ENCODE data around the gene SHC2. TPM values are rescaled to one million over a fixed set of nuclear protein-coding genes. Genes with fewer than 3 reads are reported as not detected.
A peak's percentile ranks its signal among the peaks of the same experiment; 100 is the strongest.

SHC2 gene
- polyA plus RNA-seq, 4 donors, result 7.6 to 18.9 (median 12.3) TPM

GRCh38 chr19:371501-372168 is 89.2 kb downstream of the SHC2 start:
- Histone ChIP-seq H3K27me3 (ENCODE audit: control insufficient read depth in 3 of 3, insufficient read depth in 3 of 3, low read length in 3 of 3) (peaks cover 0 to 14% (median 2%) of the 10 kb centered on the region in 3 donors), H3K9me3 (ENCODE audit: control insufficient read depth in 2 of 2, insufficient read depth in 1 of 2, low read depth in 1 of 2, low read length in 1 of 2) (no peaks in the 10 kb centered on the region), H3K4me3 (ENCODE audit: low read depth in 1 of 3, low read length in 3 of 3) (no peak overlapping the region), H3K4me1 (ENCODE audit: control insufficient read depth in 3 of 3, insufficient read depth in 2 of 3, low read depth in 1 of 3, low read length in 2 of 3) (no peaks in the 10 kb centered on the region), H3K36me3 (ENCODE audit: control insufficient read depth in 3 of 3, insufficient read depth in 2 of 3, low read depth in 1 of 3, low read length in 3 of 3) (no peaks in the 10 kb centered on the region), H3K27ac (ENCODE audit: low read depth in 1 of 3, low read length in 2 of 3) (no peak overlapping the region)
- 49 to 54% (median 52%) methylated on average over 17 of the region's 17 CpGs for WGBS, 3 donors
- DNase-seq, result peak in 1 of 2 donors; percentile 16
- no peak for FAIRE-seq

GRCh38 chr19:370641-371330 is 90.0 kb downstream of the SHC2 start:
- WGBS, 3 donors, result 89 to 90% (median 89%) methylated on average over 43 of the region's 43 CpGs
- FAIRE-seq, result no peak
- H3K4me3 ChIP-seq (ENCODE audit: low read depth in 1 of 3, low read length in 3 of 3), result no peak overlapping the region
- no peak overlapping the region for H3K27ac ChIP-seq (ENCODE audit: low read depth in 1 of 3, low read length in 2 of 3)
- no peaks in the 10 kb centered on the region for H3K9me3 ChIP-seq (ENCODE audit: control insufficient read depth in 2 of 2, insufficient read depth in 1 of 2, low read depth in 1 of 2, low read length in 1 of 2)
- no peak for DNase-seq
- peaks cover 0 to 12% (median 2%) of the 10 kb centered on the region in 3 donors for H3K27me3 ChIP-seq (ENCODE audit: control insufficient read depth in 3 of 3, insufficient read depth in 3 of 3, low read length in 3 of 3)
- H3K36me3 ChIP-seq (ENCODE audit: control insufficient read depth in 3 of 3, insufficient read depth in 2 of 3, low read depth in 1 of 3, low read length in 3 of 3), result no peaks in the 10 kb centered on the region
- no peaks in the 10 kb centered on the region for H3K4me1 ChIP-seq (ENCODE audit: control insufficient read depth in 3 of 3, insufficient read depth in 2 of 3, low read depth in 1 of 3, low read length in 2 of 3)

GRCh38 chr19:369876-370275 is 91.0 kb downstream of the SHC2 start:
- no peak for FAIRE-seq
- DNase-seq, result no peak
- Histone ChIP-seq H3K27ac (ENCODE audit: low read depth in 1 of 3, low read length in 2 of 3) (no peak overlapping the region), H3K27me3 (ENCODE audit: control insufficient read depth in 3 of 3, insufficient read depth in 3 of 3, low read length in 3 of 3) (peaks cover 0 to 12% (median 2%) of the 10 kb centered on the region in 3 donors), H3K36me3 (ENCODE audit: control insufficient read depth in 3 of 3, insufficient read depth in 2 of 3, low read depth in 1 of 3, low read length in 3 of 3) (no peaks in the 10 kb centered on the region), H3K9me3 (ENCODE audit: control insufficient read depth in 2 of 2, insufficient read depth in 1 of 2, low read depth in 1 of 2, low read length in 1 of 2) (no peaks in the 10 kb centered on the region), H3K4me1 (ENCODE audit: control insufficient read depth in 3 of 3, insufficient read depth in 2 of 3, low read depth in 1 of 3, low read length in 2 of 3) (no peaks in the 10 kb centered on the region), H3K4me3 (ENCODE audit: low read depth in 1 of 3, low read length in 3 of 3) (no peak overlapping the region)
- WGBS, 3 donors, result 91 to 97% (median 95%) methylated on average over 13 to 14 of the region's 14 CpGs

GRCh38 chr19:369256-369655 is 91.6 kb downstream of the SHC2 start:
- FAIRE-seq (no peak), DNase-seq (no peak)
- Histone ChIP-seq H3K9me3 (ENCODE audit: control insufficient read depth in 2 of 2, insufficient read depth in 1 of 2, low read depth in 1 of 2, low read length in 1 of 2) (no peaks in the 10 kb centered on the region), H3K27ac (ENCODE audit: low read depth in 1 of 3, low read length in 2 of 3) (no peak overlapping the region), H3K4me3 (ENCODE audit: low read depth in 1 of 3, low read length in 3 of 3) (no peak overlapping the region), H3K27me3 (ENCODE audit: control insufficient read depth in 3 of 3, insufficient read depth in 3 of 3, low read length in 3 of 3) (peaks cover 0 to 8% (median 1%) of the 10 kb centered on the region in 3 donors), H3K36me3 (ENCODE audit: control insufficient read depth in 3 of 3, insufficient read depth in 2 of 3, low read depth in 1 of 3, low read length in 3 of 3) (no peaks in the 10 kb centered on the region), H3K4me1 (ENCODE audit: control insufficient read depth in 3 of 3, insufficient read depth in 2 of 3, low read depth in 1 of 3, low read length in 2 of 3) (no peaks in the 10 kb centered on the region)
- WGBS, 3 donors, result 85 to 87% (median 85%) methylated on average over 13 of the region's 13 CpGs

GRCh38 chr19:368630-369024 is 92.2 kb downstream of the SHC2 start:
- Histone ChIP-seq H3K4me3 (ENCODE audit: low read depth in 1 of 3, low read length in 3 of 3) (no peak overlapping the region), H3K4me1 (ENCODE audit: control insufficient read depth in 3 of 3, insufficient read depth in 2 of 3, low read depth in 1 of 3, low read length in 2 of 3) (no peaks in the 10 kb centered on the region), H3K9me3 (ENCODE audit: control insufficient read depth in 2 of 2, insufficient read depth in 1 of 2, low read depth in 1 of 2, low read length in 1 of 2) (no peaks in the 10 kb centered on the region), H3K27me3 (ENCODE audit: control insufficient read depth in 3 of 3, insufficient read depth in 3 of 3, low read length in 3 of 3) (peaks cover 0 to 6% (median 0%) of the 10 kb centered on the region in 3 donors), H3K36me3 (ENCODE audit: control insufficient read depth in 3 of 3, insufficient read depth in 2 of 3, low read depth in 1 of 3, low read length in 3 of 3) (no peaks in the 10 kb centered on the region), H3K27ac (ENCODE audit: low read depth in 1 of 3, low read length in 2 of 3) (no peak overlapping the region)
- DNase-seq, result no peak
- WGBS, 3 donors, result 67 to 81% (median 69%) methylated on average over 7 of the region's 7 CpGs
- no peak for FAIRE-seq

GRCh38 chr19:367963-368629 is 92.7 kb downstream of the SHC2 start:
- WGBS, 3 donors, result 74 to 80% (median 74%) methylated on average over 22 of the region's 22 CpGs
- DNase-seq (no peak), FAIRE-seq (no peak)
- H3K4me1 ChIP-seq (ENCODE audit: control insufficient read depth in 3 of 3, insufficient read depth in 2 of 3, low read depth in 1 of 3, low read length in 2 of 3), result no peaks in the 10 kb centered on the region
- no peak overlapping the region for H3K4me3 ChIP-seq (ENCODE audit: low read depth in 1 of 3, low read length in 3 of 3)
- peaks cover 0 to 6% (median 0%) of the 10 kb centered on the region in 3 donors for H3K27me3 ChIP-seq (ENCODE audit: control insufficient read depth in 3 of 3, insufficient read depth in 3 of 3, low read length in 3 of 3)
- no peak overlapping the region for H3K27ac ChIP-seq (ENCODE audit: low read depth in 1 of 3, low read length in 2 of 3)
- no peaks in the 10 kb centered on the region for H3K36me3 ChIP-seq (ENCODE audit: control insufficient read depth in 3 of 3, insufficient read depth in 2 of 3, low read depth in 1 of 3, low read length in 3 of 3)
- no peaks in the 10 kb centered on the region for H3K9me3 ChIP-seq (ENCODE audit: control insufficient read depth in 2 of 2, insufficient read depth in 1 of 2, low read depth in 1 of 2, low read length in 1 of 2)

GRCh38 chr19:367561-367960 is 93.3 kb downstream of the SHC2 start:
- FAIRE-seq (no peak), DNase-seq (no peak)
- WGBS, 3 donors, result 84 to 89% (median 85%) methylated on average over 13 to 14 of the region's 14 CpGs

GRCh38 chr19:366951-367350 is 93.9 kb downstream of the SHC2 start:
- WGBS, 3 donors, result 87 to 93% (median 91%) methylated on average over 8 of the region's 8 CpGs
- H3K27ac ChIP-seq (ENCODE audit: low read depth in 1 of 3, low read length in 2 of 3), result no peak overlapping the region
- H3K9me3 ChIP-seq (ENCODE audit: control insufficient read depth in 2 of 2, insufficient read depth in 1 of 2, low read depth in 1 of 2, low read length in 1 of 2), result no peaks in the 10 kb centered on the region
- H3K27me3 ChIP-seq (ENCODE audit: control insufficient read depth in 3 of 3, insufficient read depth in 3 of 3, low read length in 3 of 3), result no peaks in the 10 kb centered on the region
- H3K4me3 ChIP-seq (ENCODE audit: low read depth in 1 of 3, low read length in 3 of 3), result no peak overlapping the region
- no peaks in the 10 kb centered on the region for H3K4me1 ChIP-seq (ENCODE audit: control insufficient read depth in 3 of 3, insufficient read depth in 2 of 3, low read depth in 1 of 3, low read length in 2 of 3)
- no peaks in the 10 kb centered on the region for H3K36me3 ChIP-seq (ENCODE audit: control insufficient read depth in 3 of 3, insufficient read depth in 2 of 3, low read depth in 1 of 3, low read length in 3 of 3)
- FAIRE-seq (no peak), DNase-seq (no peak)

More at GRCh38 chr19:367561-367960, 93.3 kb downstream of the SHC2 start:
- H3K9me3 ChIP-seq (ENCODE audit: control insufficient read depth in 2 of 2, insufficient read depth in 1 of 2, low read depth in 1 of 2, low read length in 1 of 2), result no peaks in the 10 kb centered on the region
- H3K4me1 ChIP-seq (ENCODE audit: control insufficient read depth in 3 of 3, insufficient read depth in 2 of 3, low read depth in 1 of 3, low read length in 2 of 3), result no peaks in the 10 kb centered on the region
- no peaks in the 10 kb centered on the region for H3K36me3 ChIP-seq (ENCODE audit: control insufficient read depth in 3 of 3, insufficient read depth in 2 of 3, low read depth in 1 of 3, low read length in 3 of 3)
- H3K27me3 ChIP-seq (ENCODE audit: control insufficient read depth in 3 of 3, insufficient read depth in 3 of 3, low read length in 3 of 3), result peaks cover 0 to 2% (median 0%) of the 10 kb centered on the region in 3 donors
- no peak overlapping the region for H3K4me3 ChIP-seq (ENCODE audit: low read depth in 1 of 3, low read length in 3 of 3)
- no peak overlapping the region for H3K27ac ChIP-seq (ENCODE audit: low read depth in 1 of 3, low read length in 2 of 3)
